Tibial artery (tissue), 4 donors: ENCODE measurements around the gene ZSWIM7.

Experiments used
- DNase-seq, 2 donors: peaks; one replicate each; pipeline ENCODE4 v3.0.0-alpha.2; 2019
- H3K27ac ChIP-seq, 2 donors: fragments of 200-600 bp; sonication (generic) in 1 of 2; 1 replicate in 1 of 2; 2 replicates in 1 of 2; pipeline ENCODE4 v1.5.1; 2018 to 2019; ENCODE audit warnings: mild to moderate bottlenecking in 1 of 2
- H3K27me3 ChIP-seq, 2 donors: fragments of 200-600 bp; sonication (generic) in 1 of 2; one replicate each; pipeline versions ENCODE4 v1.5.1 to v1.6.0; 2016 to 2019
- H3K36me3 ChIP-seq, 3 donors: fragments of 200-600 bp; sonication (generic) in 2 of 3; one replicate each; pipeline ENCODE4 v1.5.1; 2016 to 2019; ENCODE audit warnings: mild to moderate bottlenecking in 2 of 3
- H3K4me1 ChIP-seq, 4 donors: fragments of 200-600 bp; sonication (generic) in 2 of 4; 1 replicate in 3 of 4; 2 replicates in 1 of 4; pipeline ENCODE4 v1.5.1; 2016 to 2019
- H3K4me3 ChIP-seq, 2 donors: fragments of 200-600 bp; sonication (generic) in 1 of 2; 1 replicate in 1 of 2; 2 replicates in 1 of 2; pipeline ENCODE4 v1.5.1; 2018 to 2019; ENCODE audit warnings: mild to moderate bottlenecking in 2 of 2
- H3K9me3 ChIP-seq, 3 donors: fragments of 200-600 bp; sonication (generic) in 1 of 3; one replicate each; pipeline ENCODE4 v1.5.1; 2016 to 2019
- CTCF ChIP-seq, 2 experiments: fragments of 200-600 bp in 1 of 2; fragments of 450-650 bp in 1 of 2; IDR thresholded peaks; one replicate each; pipeline ENCODE4 v1.5.1; 2017 to 2019; ENCODE audit warnings: antibody characterized with exemption in 2 of 2, mild to moderate bottlenecking in 1 of 2, moderate library complexity in 1 of 2
- intact Hi-C: fragments of 100-400 bp; cut with DNase I; formaldehyde crosslinking; loops from one replicate; pipeline ENCODE4 v1.15.0; 2023; ENCODE audit warnings: low total_unique reads

The ZSWIM7 gene

DNA sequence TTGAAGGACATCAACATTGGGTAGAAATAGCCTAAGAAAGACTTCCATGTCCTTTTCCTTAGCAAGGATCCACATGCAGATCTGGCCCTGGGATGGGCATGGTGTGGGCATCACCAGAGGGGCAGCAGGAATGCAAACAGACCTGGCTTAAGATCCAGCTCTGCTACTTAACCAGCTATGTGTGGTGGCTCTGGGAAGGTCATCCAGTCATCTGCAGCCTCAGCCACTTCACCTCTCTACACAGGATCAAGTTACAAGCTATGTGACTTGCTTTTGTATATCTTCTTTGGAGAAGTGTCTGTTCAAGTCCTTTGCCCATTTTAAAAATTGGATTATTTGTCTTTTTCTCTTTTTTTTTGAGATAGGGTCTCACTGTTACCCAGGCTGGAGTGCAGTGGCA, 68.1 kb downstream of the ZSWIM7 start:
- H3K4me1 ChIP-seq = no peaks in the 10 kb centered on the region
- intact Hi-C loops = no loop called here
- no peaks in the 10 kb centered on the region for H3K36me3 ChIP-seq
- H3K27ac ChIP-seq = no peak overlapping the region
- H3K4me3 ChIP-seq = no peak overlapping the region
- TF ChIP-seq CTCF (IDR thresholded peaks at IDR 0.05) = no peak
- H3K27me3 ChIP-seq = peaks cover 0 to 3% of the 10 kb centered on the region in 2 donors
- no peaks in the 10 kb centered on the region for H3K9me3 ChIP-seq
- DNase-seq = no peak

- Histone ChIP-seq H3K4me3 (no peak overlapping the region), H3K27me3 (peaks cover 0 to 12% of the 10 kb centered on the region in 2 donors), H3K9me3 (no peaks in the 10 kb centered on the region), H3K36me3 (no peaks in the 10 kb centered on the region), H3K4me1 (no peaks in the 10 kb centered on the region), H3K27ac (no peak overlapping the region)
- intact Hi-C loops = no loop called here
- no peak for TF ChIP-seq CTCF (IDR thresholded peaks at IDR 0.05)
- DNase-seq = no peak
These were observed 69.1 kb downstream of the ZSWIM7 start for GRCh38 chr17:15930426-15930825.

GRCh38 chr17:15929941-15930340, 69.6 kb downstream of the ZSWIM7 start:
- Histone ChIP-seq H3K36me3 (no peaks in the 10 kb centered on the region), H3K4me1 (no peaks in the 10 kb centered on the region), H3K27ac (no peak overlapping the region), H3K27me3 (peaks cover 0 to 16% of the 10 kb centered on the region in 2 donors), H3K4me3 (no peak overlapping the region), H3K9me3 (no peaks in the 10 kb centered on the region)
- intact Hi-C loops = no loop called here
- no peak for DNase-seq
- no peak for TF ChIP-seq CTCF (IDR thresholded peaks at IDR 0.05)

DNA sequence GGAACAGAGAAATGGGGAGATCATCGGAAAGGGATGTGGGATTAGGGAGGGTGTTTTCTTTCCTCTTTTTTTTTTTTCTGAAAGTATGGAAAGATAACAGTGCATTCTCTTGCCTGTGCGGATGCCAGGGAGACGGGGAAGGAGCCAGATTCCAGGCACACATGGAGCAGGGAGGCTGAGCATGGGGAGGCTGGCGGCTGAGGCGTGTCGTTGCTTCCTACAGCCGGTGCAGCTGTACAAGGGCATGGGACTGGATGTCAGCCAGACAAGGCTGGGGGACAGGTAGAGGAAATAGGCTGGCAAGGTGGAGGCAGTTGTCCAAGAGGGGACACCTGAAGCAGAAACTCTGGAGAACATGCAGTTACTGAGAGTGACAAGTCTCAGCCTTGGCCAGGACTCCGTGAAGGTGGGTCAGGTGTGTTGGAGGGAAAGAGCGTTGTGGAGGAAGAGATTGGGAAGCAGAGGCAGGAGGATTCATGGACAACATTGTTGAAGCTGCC, 71.2 kb downstream of the ZSWIM7 start:
- no peak overlapping the region for H3K4me3 ChIP-seq
- TF ChIP-seq CTCF (IDR thresholded peaks at IDR 0.05) = no peak
- peaks cover 0 to 16% of the 10 kb centered on the region in 2 donors for H3K27me3 ChIP-seq
- H3K27ac ChIP-seq = no peak overlapping the region
- no peaks in the 10 kb centered on the region for H3K9me3 ChIP-seq
- intact Hi-C loops = no loop called here
- H3K4me1 ChIP-seq = no peaks in the 10 kb centered on the region
- no peak for DNase-seq
- H3K36me3 ChIP-seq = no peaks in the 10 kb centered on the region
